Astrocyte (in vitro differentiated cells and primary cell): ENCODE measurements around the gene SMIM26. TPM values are rescaled to one million over a fixed set of nuclear protein-coding genes. Genes with fewer than 3 reads are reported as not detected.

Experiments used
- DNase-seq: peaks from one replicate; pipeline ENCODE4 v3.0.0-alpha.2; 2010; ENCODE audit warnings: low read depth
- FAIRE-seq: peaks from 2 replicates; lab custom pipeline; 2011; peaks lifted over from hg19 to GRCh38; lab: Jason Lieb, UNC
- H2AFZ ChIP-seq: 2 replicates; pipeline ENCODE4 v1.6.0; 2012; ENCODE audit warnings: low read depth, low read length, inconsistent platforms
- H3K27ac ChIP-seq: 2 replicates; pipeline ENCODE4 v1.5.1; 2011; ENCODE audit warnings: low read depth, low read length, inconsistent platforms
- H3K27me3 ChIP-seq: 2 replicates; pipeline ENCODE4 v1.6.0; 2011; ENCODE audit warnings: low read length, inconsistent platforms; ENCODE audit not compliant: insufficient read depth
- H3K36me3 ChIP-seq: 2 replicates; pipeline ENCODE4 v1.5.1; 2011; ENCODE audit warnings: low read length, inconsistent platforms; ENCODE audit not compliant: insufficient read depth
- H3K4me1 ChIP-seq: 2 replicates; pipeline ENCODE4 v1.5.1; 2011; ENCODE audit warnings: low read length, inconsistent platforms; ENCODE audit not compliant: insufficient read depth
- H3K4me2 ChIP-seq: 2 replicates; pipeline ENCODE4 v1.6.0; 2012; ENCODE audit warnings: low read length, inconsistent platforms
- H3K4me3 ChIP-seq: 2 replicates; pipeline ENCODE4 v1.5.1; 2011; ENCODE audit warnings: low read depth, mild to moderate bottlenecking, low read length, inconsistent platforms; ENCODE audit not compliant: insufficient read depth
- H3K79me2 ChIP-seq: 2 replicates; pipeline ENCODE4 v1.6.0; 2012; ENCODE audit warnings: mild to moderate bottlenecking, low read length, inconsistent platforms; ENCODE audit not compliant: insufficient read depth
- H3K9ac ChIP-seq: 2 replicates; pipeline ENCODE4 v1.6.0; 2012; ENCODE audit warnings: mild to moderate bottlenecking, low read length, inconsistent platforms
- H3K9me3 ChIP-seq: 2 replicates; pipeline ENCODE4 v1.5.1; 2012; ENCODE audit warnings: low read depth, mild to moderate bottlenecking, low read length, inconsistent platforms; ENCODE audit not compliant: insufficient read depth
- H4K20me1 ChIP-seq: 2 replicates; pipeline ENCODE4 v1.6.0; 2012; ENCODE audit warnings: low read length, inconsistent platforms; ENCODE audit not compliant: insufficient read depth
- H3K27ac Mint-ChIP-seq: one replicate; pipeline ENCODE4 v1.8.0; 2021; ENCODE audit warnings: mild to moderate bottlenecking, mixed read lengths; ENCODE audit not compliant: unreplicated experiment
- H3K27me3 Mint-ChIP-seq: one replicate; pipeline ENCODE4 v1.8.0; 2021; ENCODE audit warnings: low read depth, mixed read lengths; ENCODE audit not compliant: unreplicated experiment
- H3K36me3 Mint-ChIP-seq: one replicate; pipeline ENCODE4 v1.8.0; 2021; ENCODE audit warnings: low read depth, mixed read lengths; ENCODE audit not compliant: unreplicated experiment
- H3K4me1 Mint-ChIP-seq: one replicate; pipeline ENCODE4 v1.8.0; 2021; ENCODE audit warnings: low read depth, mixed read lengths; ENCODE audit not compliant: unreplicated experiment
- H3K4me3 Mint-ChIP-seq: one replicate; pipeline ENCODE4 v1.8.0; 2021; ENCODE audit warnings: mild to moderate bottlenecking, moderate library complexity, mixed read lengths; ENCODE audit not compliant: unreplicated experiment
- H3K9me3 Mint-ChIP-seq: one replicate; pipeline ENCODE4 v1.8.0; 2021; ENCODE audit warnings: mild to moderate bottlenecking, mixed read lengths; ENCODE audit not compliant: unreplicated experiment
- EZH2 ChIP-seq: IDR thresholded peaks from 2 replicates; pipeline ENCODE4 v1.6.1; 2012; ENCODE audit warnings: mild to moderate bottlenecking, low read length, inconsistent platforms; ENCODE audit not compliant: insufficient read depth
- total RNA-seq: library from RNA; stranded (reverse); gene quantifications from 2 replicates; pipeline ENCODE4 v1.2.1, GENCODE V29; 2021
- TF ChIP-seq, protein P1 (sequence below): IDR thresholded peaks from 2 replicates; pipeline ENCODE4 v1.5.1; 2011; ENCODE audit warnings: low read depth, mild to moderate bottlenecking, inconsistent platforms, low read length, moderate library complexity; ENCODE audit not compliant: insufficient read depth

SMIM26 gene
- total RNA-seq, 1 donor from 2014 or later, result 56.9 TPM

DNA sequence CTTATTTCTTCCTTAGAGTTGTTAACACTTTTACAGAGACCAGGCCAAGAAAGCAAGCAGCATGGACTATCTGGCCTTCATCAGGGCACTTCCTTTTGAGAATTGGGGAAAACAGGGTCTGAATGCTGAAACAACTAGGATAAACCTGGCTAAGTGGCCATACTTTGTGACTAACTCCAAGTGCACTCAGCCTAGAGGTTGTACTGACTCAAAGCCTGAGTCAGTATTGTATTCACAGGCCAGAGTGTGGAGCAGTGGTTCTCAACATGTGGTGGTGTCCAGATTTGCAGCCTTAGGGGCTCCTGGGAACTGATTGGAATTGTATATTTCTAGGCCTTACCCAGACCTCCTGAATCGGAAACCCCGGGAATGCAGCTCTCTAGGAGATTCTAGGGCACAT is 39.4 kb upstream of the SMIM26 start:
- peaks cover 45% of the 10 kb centered on the region for H3K36me3 Mint-ChIP-seq
- H3K27ac ChIP-seq, result peak overlapping the region; percentile 70

DNA sequence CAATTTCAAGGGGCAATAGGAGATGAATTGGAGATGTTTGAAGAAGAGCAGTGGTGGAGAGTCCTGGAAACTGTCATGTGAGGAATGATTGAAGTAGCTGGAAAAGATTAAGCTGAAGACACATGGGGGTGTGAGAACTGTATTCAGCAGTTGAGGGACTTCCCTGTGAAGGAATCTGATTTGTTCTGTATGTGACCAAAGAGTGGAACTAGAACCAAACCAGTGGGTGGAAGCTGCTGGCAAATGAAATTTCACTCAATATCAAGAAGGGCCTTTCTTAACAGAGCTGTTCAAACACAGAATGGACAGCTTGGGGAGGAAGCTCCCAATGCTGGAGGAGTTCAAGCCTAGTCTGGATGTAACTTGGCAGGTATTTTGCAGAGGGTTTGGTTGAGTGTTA is 38.2 kb upstream of the SMIM26 start:
- Histone ChIP-seq H3K9ac (no peak overlapping the region), H3K4me1 (peaks cover 29% of the 10 kb centered on the region), H3K27me3 (no peaks in the 10 kb centered on the region), H2AFZ (no peak overlapping the region), H4K20me1 (peaks cover 9% of the 10 kb centered on the region), H3K4me3 (no peak overlapping the region), H3K36me3 (peaks cover 58% of the 10 kb centered on the region), H3K79me2 (no peaks in the 10 kb centered on the region), H3K4me2 (no peak overlapping the region), H3K27ac (no peak overlapping the region), H3K9me3 (no peaks in the 10 kb centered on the region)
- FAIRE-seq (no peak), DNase-seq (no peak)
- Mint-ChIP-seq H3K9me3 (no peaks in the 10 kb centered on the region), H3K27me3 (no peaks in the 10 kb centered on the region), H3K4me3 (no peak overlapping the region), H3K36me3 (peaks cover 42% of the 10 kb centered on the region), H3K27ac (no peak overlapping the region), H3K4me1 (peaks cover 15% of the 10 kb centered on the region)
- TF ChIP-seq, protein P1, sequence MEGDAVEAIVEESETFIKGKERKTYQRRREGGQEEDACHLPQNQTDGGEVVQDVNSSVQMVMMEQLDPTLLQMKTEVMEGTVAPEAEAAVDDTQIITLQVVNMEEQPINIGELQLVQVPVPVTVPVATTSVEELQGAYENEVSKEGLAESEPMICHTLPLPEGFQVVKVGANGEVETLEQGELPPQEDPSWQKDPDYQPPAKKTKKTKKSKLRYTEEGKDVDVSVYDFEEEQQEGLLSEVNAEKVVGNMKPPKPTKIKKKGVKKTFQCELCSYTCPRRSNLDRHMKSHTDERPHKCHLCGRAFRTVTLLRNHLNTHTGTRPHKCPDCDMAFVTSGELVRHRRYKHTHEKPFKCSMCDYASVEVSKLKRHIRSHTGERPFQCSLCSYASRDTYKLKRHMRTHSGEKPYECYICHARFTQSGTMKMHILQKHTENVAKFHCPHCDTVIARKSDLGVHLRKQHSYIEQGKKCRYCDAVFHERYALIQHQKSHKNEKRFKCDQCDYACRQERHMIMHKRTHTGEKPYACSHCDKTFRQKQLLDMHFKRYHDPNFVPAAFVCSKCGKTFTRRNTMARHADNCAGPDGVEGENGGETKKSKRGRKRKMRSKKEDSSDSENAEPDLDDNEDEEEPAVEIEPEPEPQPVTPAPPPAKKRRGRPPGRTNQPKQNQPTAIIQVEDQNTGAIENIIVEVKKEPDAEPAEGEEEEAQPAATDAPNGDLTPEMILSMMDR, result no peak
- TF ChIP-seq EZH2, result no peak

More for the DNA sequence above, 39.4 kb upstream of the SMIM26 start:
- H3K4me1 Mint-ChIP-seq, result peaks cover 17% of the 10 kb centered on the region
- no peak overlapping the region for H3K4me3 Mint-ChIP-seq
- Histone ChIP-seq H4K20me1 (peaks cover 2% of the 10 kb centered on the region), H3K9me3 (no peaks in the 10 kb centered on the region), H3K9ac (peak overlapping the region; percentile 7), H3K4me2 (peak overlapping the region; percentile 15), H3K4me3 (no peak overlapping the region), H3K79me2 (no peaks in the 10 kb centered on the region), H3K4me1 (peaks cover 23% of the 10 kb centered on the region), H2AFZ (no peak overlapping the region), H3K36me3 (peaks cover 50% of the 10 kb centered on the region), H3K27me3 (no peaks in the 10 kb centered on the region)
- H3K27me3 Mint-ChIP-seq, result no peaks in the 10 kb centered on the region
- no peaks in the 10 kb centered on the region for H3K9me3 Mint-ChIP-seq
- DNase-seq (peak; percentile 37), FAIRE-seq (peak; percentile 74)
- peak overlapping the region; percentile 79 for H3K27ac Mint-ChIP-seq
- no peak for TF ChIP-seq EZH2
- TF ChIP-seq, protein P1, result peak; percentile 9

DNA sequence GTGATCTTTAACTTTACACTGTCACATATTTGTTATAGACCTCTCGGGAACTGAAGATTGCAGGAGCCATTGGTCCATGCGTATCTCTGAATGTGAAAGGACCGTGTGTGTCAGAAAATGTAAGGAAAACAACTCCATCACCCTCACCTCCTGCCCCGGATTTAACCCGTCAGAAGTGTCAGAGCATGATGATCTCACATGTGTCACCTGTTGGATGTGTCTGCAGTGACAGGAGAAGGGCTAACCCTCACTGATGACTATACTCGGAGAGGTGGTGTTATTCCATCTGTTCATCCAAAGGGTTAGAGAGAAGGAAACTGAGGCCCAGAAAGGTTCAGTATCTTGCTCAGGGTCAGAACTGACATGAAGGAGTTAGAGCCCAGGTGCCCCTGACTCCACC is 34.6 kb upstream of the SMIM26 start:
- H3K79me2 ChIP-seq, result no peaks in the 10 kb centered on the region
- peaks cover 5% of the 10 kb centered on the region for H3K4me1 Mint-ChIP-seq
- no peaks in the 10 kb centered on the region for H3K9me3 Mint-ChIP-seq
- H3K9ac ChIP-seq, result no peak overlapping the region
- H3K4me3 Mint-ChIP-seq, result no peak overlapping the region
- FAIRE-seq (no peak), DNase-seq (no peak)
- H3K4me1 ChIP-seq, result peaks cover 15% of the 10 kb centered on the region
- H3K27ac Mint-ChIP-seq, result no peak overlapping the region
- no peaks in the 10 kb centered on the region for H3K27me3 Mint-ChIP-seq
- H3K36me3 ChIP-seq, result peaks cover 43% of the 10 kb centered on the region
- no peak for TF ChIP-seq EZH2
- TF ChIP-seq, protein P1, result no peak
- no peak overlapping the region for H3K4me2 ChIP-seq
- no peak overlapping the region for H2AFZ ChIP-seq
- H4K20me1 ChIP-seq, result peaks cover 9% of the 10 kb centered on the region
- H3K36me3 Mint-ChIP-seq, result peaks cover 31% of the 10 kb centered on the region
- no peaks in the 10 kb centered on the region for H3K9me3 ChIP-seq
- H3K27me3 ChIP-seq, result no peaks in the 10 kb centered on the region
- H3K4me3 ChIP-seq, result no peak overlapping the region
- no peak overlapping the region for H3K27ac ChIP-seq
